NCI-H345 treated with DMSO at 0.1 percent for 48 hours (cell line): Measurements from ENCODE around the gene CTSS.

Experiments
- DNase-seq: peaks from one replicate; lab custom pipeline; 2025; ENCODE audit not compliant: unreplicated experiment; lab: John Stamatoyannopoulos, UW

Gene CTSS

GRCh38 chr1:150706091-150706490 lies 59.5 kb downstream of the CTSS start:
- no peak for DNase-seq

GRCh38 chr1:150703427-150703826 lies 62.2 kb downstream of the CTSS start:
- DNase-seq, result no peak

GRCh38 chr1:150696995-150697927 lies 68.3 kb downstream of the CTSS start, which contains the start of gene GOLPH3L:
GOLPH3L (minus strand) TSS chr1:150697154; CDS start chr1:150694838, 2,316 bp downstream.
- peak; percentile 100 for DNase-seq

GRCh38 chr1:150696590-150696989 lies 69.0 kb downstream of the CTSS start:
- no peak for DNase-seq

GRCh38 chr1:150696162-150696561 lies 69.4 kb downstream of the CTSS start:
- no peak for DNase-seq

GRCh38 chr1:150695561-150695960 lies 70.0 kb downstream of the CTSS start:
- DNase-seq, result no peak

GRCh38 chr1:150692720-150693119 lies 72.9 kb downstream of the CTSS start:
- DNase-seq, result no peak

- DNase-seq, result no peak
These were observed 76.8 kb downstream of the CTSS start for GRCh38 chr1:150688763-150689162.

GRCh38 chr1:150686275-150686674 lies 79.3 kb downstream of the CTSS start:
- DNase-seq, result no peak

GRCh38 chr1:150683914-150684313 lies 81.7 kb downstream of the CTSS start:
- DNase-seq, result no peak
